CD14-positive monocyte (primary cell): ENCODE data around the gene CDKL5. TPM values are rescaled to one million over a fixed set of nuclear protein-coding genes. Genes with fewer than 3 reads are reported as not detected.
A peak's percentile ranks its signal among the peaks of the same experiment; 100 is the strongest.

Experiments
- DNase-seq, 3 donors: peaks; one replicate each; pipeline ENCODE4 v3.0.0-alpha.2; 2011 to 2022
- H2AFZ ChIP-seq: 2 replicates; pipeline ENCODE4 v1.6.0; 2012; ENCODE audit warnings: mild to moderate bottlenecking, low read depth, low read length, inconsistent platforms; ENCODE audit not compliant: insufficient read depth, poor library complexity, severe bottlenecking
- H3K27ac ChIP-seq, 2 donors: 1 replicate in 1 of 2; 2 replicates in 1 of 2; pipeline ENCODE4 v1.5.1; 2012 to 2013; ENCODE audit warnings: low read length in 2 of 2, control low read depth in 1 of 2, inconsistent platforms in 1 of 2, low read depth in 1 of 2, mild to moderate bottlenecking in 1 of 2
- H3K27me3 ChIP-seq, 2 donors: one replicate each; pipeline versions ENCODE4 v1.6.0 to v1.6.1; 2011 to 2013; ENCODE audit warnings: low read length in 2 of 2; ENCODE audit not compliant: control insufficient read depth in 2 of 2, insufficient read depth in 2 of 2
- H3K36me3 ChIP-seq, 2 donors: replicated peaks in 1 of 2; 1 replicate in 1 of 2; 2 replicates in 1 of 2; pipeline versions ENCODE4 v1.5.1 to v1.6.1; 2012 to 2013; ENCODE audit warnings: low read length in 2 of 2, control low read depth in 1 of 2, inconsistent platforms in 1 of 2, mild to moderate bottlenecking in 1 of 2; ENCODE audit not compliant: insufficient read depth in 2 of 2, control insufficient read depth in 1 of 2
- H3K4me1 ChIP-seq, 2 donors: 1 replicate in 1 of 2; 2 replicates in 1 of 2; pipeline versions ENCODE4 v1.5.1 to v1.6.1; 2012 to 2013; ENCODE audit warnings: low read length in 2 of 2, control low read depth in 1 of 2, inconsistent platforms in 1 of 2, mild to moderate bottlenecking in 1 of 2, moderate library complexity in 1 of 2; ENCODE audit not compliant: insufficient read depth in 2 of 2, control insufficient read depth in 1 of 2
- H3K4me2 ChIP-seq: replicated peaks from 2 replicates; pipeline ENCODE3; 2012; ENCODE audit warnings: low read length, moderate library complexity, mild to moderate bottlenecking; ENCODE audit not compliant: poor library complexity, severe bottlenecking; ENCODE audit errors: extremely low read depth
- H3K4me3 ChIP-seq, 3 experiments: fragments of 200-600 bp in 1 of 3; sonication (generic) in 1 of 3; replicated peaks in 1 of 3; 1 replicate in 2 of 3; 2 replicates in 1 of 3; pipeline ENCODE4 v1.5.1; 2011 to 2013; ENCODE audit warnings: low read length in 3 of 3, mild to moderate bottlenecking in 3 of 3, control low read depth in 2 of 3, low read depth in 2 of 3, inconsistent platforms in 1 of 3, moderate library complexity in 1 of 3
- H3K79me2 ChIP-seq: 2 replicates; pipeline ENCODE4 v1.6.0; 2012; ENCODE audit warnings: mild to moderate bottlenecking, control low read depth, inconsistent platforms, low read length, moderate library complexity; ENCODE audit not compliant: insufficient read depth
- H3K9ac ChIP-seq: 2 replicates; pipeline ENCODE4 v1.6.0; 2017; ENCODE audit warnings: low read length, mild to moderate bottlenecking; ENCODE audit not compliant: insufficient read depth, poor library complexity, severe bottlenecking
- H3K9me3 ChIP-seq, 2 donors: replicated peaks in 1 of 2; 1 replicate in 1 of 2; 2 replicates in 1 of 2; pipeline versions ENCODE4 v1.5.1 to v1.6.1; 2012 to 2013; ENCODE audit warnings: low read length in 2 of 2, control low read depth in 1 of 2; ENCODE audit not compliant: control insufficient read depth in 1 of 2, insufficient read depth in 1 of 2
- H4K20me1 ChIP-seq: 2 replicates; pipeline ENCODE4 v1.6.0; 2012; ENCODE audit warnings: mild to moderate bottlenecking, low read length, control low read depth, moderate library complexity; ENCODE audit not compliant: insufficient read depth
- H3K27ac Mint-ChIP-seq, 7 donors: one replicate each; pipeline ENCODE4 v1.8.0; 2020; ENCODE audit warnings: mild to moderate bottlenecking in 7 of 7, mixed read lengths in 7 of 7, moderate library complexity in 6 of 7, inconsistent platforms in 2 of 7
- H3K27me3 Mint-ChIP-seq, 3 donors: one replicate each; pipeline ENCODE4 v1.8.0; 2021 to 2022; ENCODE audit warnings: low read depth in 3 of 3, mild to moderate bottlenecking in 3 of 3, mixed read lengths in 3 of 3, moderate library complexity in 3 of 3, inconsistent platforms in 1 of 3
- H3K36me3 Mint-ChIP-seq, 2 donors: one replicate each; pipeline ENCODE4 v1.8.0; 2020; ENCODE audit warnings: mixed read lengths in 2 of 2, inconsistent platforms in 1 of 2, mild to moderate bottlenecking in 1 of 2
- H3K4me1 Mint-ChIP-seq: one replicate; pipeline ENCODE4 v1.8.0; 2020; ENCODE audit warnings: mild to moderate bottlenecking, mixed read lengths
- H3K4me3 Mint-ChIP-seq, 2 donors: one replicate each; pipeline ENCODE4 v1.8.0; 2020; ENCODE audit warnings: mild to moderate bottlenecking in 2 of 2, mixed read lengths in 2 of 2, moderate library complexity in 1 of 2
- H3K9me3 Mint-ChIP-seq, 7 donors: one replicate each; pipeline ENCODE4 v1.8.0; 2020 to 2022; ENCODE audit warnings: mixed read lengths in 7 of 7, mild to moderate bottlenecking in 6 of 7, moderate library complexity in 6 of 7, inconsistent platforms in 2 of 7
- CTCF ChIP-seq: fragments of 200-600 bp; IDR thresholded peaks from one replicate; pipeline ENCODE4 v1.8.0; 2022; ENCODE audit warnings: antibody characterized with exemption, mild to moderate bottlenecking
- WGBS: methylation state at CpG from one replicate; pipeline ENCODE4 v1.1.5; 2013; ENCODE audit warnings: missing lambda C conversion rate; ENCODE audit not compliant: insufficient coverage; 5-methylcytosine and 5-hydroxymethylcytosine counted together
- intact Hi-C, 2 donors: fragments of 100-400 bp; cut with micrococcal nuclease; formaldehyde crosslinking; loops; one replicate each; pipeline versions ENCODE4 v1.15.0 to v1.15.1; 2023
- polyA plus RNA-seq, 3 donors: library from polyadenylated mRNA; depleted of rRNA in 1 of 3; unstranded in 2 of 3; stranded (reverse) in 1 of 3; fragments of 300-500 nt in 2 of 3; fragments of >200 nt in 1 of 3; fragmentation: Illumina TruSeq in 2 of 3; gene quantifications; 1 replicate in 2 of 3; 2 replicates in 1 of 3; pipeline ENCODE4 v1.2.3, GENCODE V29; 2012 to 2021

The CDKL5 gene
- polyA plus RNA-seq, 3 donors, result 0.54 to 3.6 (median 1.4) TPM

- Mint-ChIP-seq H3K27me3 (peaks cover 0 to 7% (median 0%) of the 10 kb centered on the region in 3 donors), H3K27ac (no peak overlapping the region), H3K4me1 (peaks cover 10% of the 10 kb centered on the region), H3K9me3 (peaks cover 0 to 9% (median 0%) of the 10 kb centered on the region in 7 donors), H3K4me3 (no peak overlapping the region), H3K36me3 (no peaks in the 10 kb centered on the region)
- no peak for DNase-seq
- Histone ChIP-seq H3K36me3 (no peaks in the 10 kb centered on the region), H3K4me1 (no peaks in the 10 kb centered on the region), H3K9me3 (no peaks in the 10 kb centered on the region), H3K79me2 (no peaks in the 10 kb centered on the region), H3K27ac (no peak overlapping the region), H4K20me1 (no peaks in the 10 kb centered on the region), H3K4me3 (no peak overlapping the region), H2AFZ (no peak overlapping the region), H3K4me2 (no peak overlapping the region), H3K27me3 (no peaks in the 10 kb centered on the region), H3K9ac (no peak overlapping the region)
- intact Hi-C loops, result no loop called here
- WGBS, result no CpG with 5 or more reads among the region's 2 CpGs
- no peak for TF ChIP-seq CTCF
These were observed 30.0 kb downstream of the CDKL5 start for GRCh38 chrX:18455384-18455783.

GRCh38 chrX:18457000-18457399 lies 31.6 kb downstream of the CDKL5 start:
- H3K79me2 ChIP-seq, result no peaks in the 10 kb centered on the region
- H3K9me3 Mint-ChIP-seq, result peaks cover 0 to 5% (median 0%) of the 10 kb centered on the region in 7 donors
- peaks cover 0 to 7% (median 0%) of the 10 kb centered on the region in 3 donors for H3K27me3 Mint-ChIP-seq
- H3K9ac ChIP-seq, result no peak overlapping the region
- no peaks in the 10 kb centered on the region for H3K27me3 ChIP-seq
- H3K4me1 ChIP-seq, result no peaks in the 10 kb centered on the region
- no peak overlapping the region for H3K4me3 ChIP-seq
- intact Hi-C loops, result no loop called here
- no CpG with 5 or more reads among the region's 2 CpGs for WGBS
- H3K4me3 Mint-ChIP-seq, result no peak overlapping the region
- no peak overlapping the region for H2AFZ ChIP-seq
- DNase-seq, result peak in 1 of 3 donors; percentile 1
- H3K36me3 Mint-ChIP-seq, result no peaks in the 10 kb centered on the region
- H3K4me2 ChIP-seq, result no peak overlapping the region
- H3K27ac Mint-ChIP-seq, result peak overlapping the region in 1 of 7 donors; percentile 65
- H3K36me3 ChIP-seq, result no peaks in the 10 kb centered on the region
- no peak for TF ChIP-seq CTCF
- peaks cover 10% of the 10 kb centered on the region for H3K4me1 Mint-ChIP-seq
- H4K20me1 ChIP-seq, result no peaks in the 10 kb centered on the region
- no peak overlapping the region for H3K27ac ChIP-seq
- H3K9me3 ChIP-seq, result no peaks in the 10 kb centered on the region
